ENCODE measurements around the gene STAT3. TPM values are rescaled to one million over a fixed set of nuclear protein-coding genes. Genes with fewer than 3 reads are reported as not detected.
A peak's percentile ranks its signal among the peaks of the same experiment; 100 is the strongest.

Gene STAT3
- total RNA-seq, 2 experiments from 2014 or later: 130 to 135 TPM

DNA sequence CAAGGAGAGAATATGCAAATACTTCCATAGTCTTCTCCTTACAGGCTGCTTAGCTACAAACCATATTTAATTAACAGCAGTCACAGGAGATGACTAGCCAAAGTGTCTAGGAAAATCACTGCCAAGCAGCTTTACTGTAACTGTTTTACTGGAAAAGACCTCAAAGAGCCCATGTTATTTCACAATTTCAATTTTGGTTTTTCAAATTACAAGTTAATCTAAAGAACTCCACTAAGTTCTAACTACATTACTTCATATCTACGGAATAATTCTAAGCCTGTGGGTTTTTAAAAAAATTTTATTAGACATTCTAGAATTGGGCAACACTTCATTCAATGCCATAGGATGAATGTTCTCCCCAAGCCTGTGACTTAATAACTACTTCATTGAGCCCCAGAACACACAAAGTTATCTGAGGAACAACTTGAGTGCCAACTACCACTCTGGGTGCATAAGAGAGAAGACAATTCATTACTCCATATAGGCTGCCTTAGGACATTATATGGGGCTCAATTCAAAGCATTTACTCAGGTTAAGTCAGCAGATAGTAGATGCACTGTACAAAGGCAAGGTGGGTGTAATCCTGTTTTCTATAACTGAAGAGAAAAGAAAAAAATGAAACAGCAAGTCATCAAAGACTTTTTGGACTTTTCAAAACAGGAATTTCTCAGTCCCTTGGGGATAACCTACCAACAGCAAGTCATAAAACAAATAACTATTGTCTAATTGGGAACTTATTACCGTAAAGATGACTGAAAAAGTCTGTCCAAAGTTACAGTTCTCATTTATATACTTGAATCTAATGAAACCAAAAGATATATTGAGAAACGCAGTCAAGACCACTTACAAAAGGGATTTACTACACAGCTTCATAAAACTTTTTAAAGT lies 33.0 kb downstream of the STAT3 start:
- H3K4me1 Mint-ChIP-seq: peaks cover 25% of the 10 kb centered on the region
- ChIA-PET POLR2A (no interaction called here), CTCF (no interaction called here)
- H3K4me3 Mint-ChIP-seq: no peak overlapping the region
- no peak overlapping the region for H3K27ac Mint-ChIP-seq
- peaks cover 18% of the 10 kb centered on the region for H3K36me3 Mint-ChIP-seq (ENCODE audit: low read depth)
- H3K27me3 Mint-ChIP-seq: no peaks in the 10 kb centered on the region
- no peak for DNase-seq
- H3K9me3 Mint-ChIP-seq: no peaks in the 10 kb centered on the region

- Mint-ChIP-seq H3K4me3 (no peak overlapping the region), H3K27me3 (no peaks in the 10 kb centered on the region), H3K36me3 (ENCODE audit: low read depth) (peaks cover 42% of the 10 kb centered on the region), H3K9me3 (no peaks in the 10 kb centered on the region), H3K27ac (peak overlapping the region; percentile 28), H3K4me1 (peaks cover 26% of the 10 kb centered on the region)
- CTCF ChIA-PET: interaction anchor here (0.6 kb wide), 1 partner anchor 28 kb away, joined by 4 read pairs; no protein-coding TSS in a partner anchor
- no peak for DNase-seq
- POLR2A ChIA-PET: interaction anchor here (2.8 kb wide), 1 partner anchor 40 kb away, joined by 11 read pairs; the partner anchor contains the start of gene STAT3
Observed at GRCh38 chr17:42348104-42348503, 40.1 kb downstream of the STAT3 start.

GRCh38 chr17:42347606-42348005 lies 40.6 kb downstream of the STAT3 start:
- CTCF ChIA-PET: interaction anchor here (0.6 kb wide), 1 partner anchor 29 kb away, joined by 4 read pairs; no protein-coding TSS in a partner anchor
- DNase-seq: no peak
- Mint-ChIP-seq H3K27me3 (no peaks in the 10 kb centered on the region), H3K36me3 (ENCODE audit: low read depth) (peaks cover 45% of the 10 kb centered on the region), H3K27ac (no peak overlapping the region), H3K4me3 (no peak overlapping the region), H3K4me1 (peaks cover 30% of the 10 kb centered on the region), H3K9me3 (no peaks in the 10 kb centered on the region)
- POLR2A ChIA-PET: interaction anchor here (2.8 kb wide), 1 partner anchor 41 kb away, joined by 11 read pairs; the partner anchor contains the start of gene STAT3

GRCh38 chr17:42347198-42347597 lies 41.0 kb downstream of the STAT3 start:
- CTCF ChIA-PET: no interaction called here
- Mint-ChIP-seq H3K27ac (no peak overlapping the region), H3K9me3 (no peaks in the 10 kb centered on the region), H3K4me1 (peaks cover 33% of the 10 kb centered on the region), H3K27me3 (no peaks in the 10 kb centered on the region), H3K36me3 (ENCODE audit: low read depth) (peaks cover 50% of the 10 kb centered on the region), H3K4me3 (no peak overlapping the region)
- DNase-seq: no peak
- POLR2A ChIA-PET: no interaction called here

DNA sequence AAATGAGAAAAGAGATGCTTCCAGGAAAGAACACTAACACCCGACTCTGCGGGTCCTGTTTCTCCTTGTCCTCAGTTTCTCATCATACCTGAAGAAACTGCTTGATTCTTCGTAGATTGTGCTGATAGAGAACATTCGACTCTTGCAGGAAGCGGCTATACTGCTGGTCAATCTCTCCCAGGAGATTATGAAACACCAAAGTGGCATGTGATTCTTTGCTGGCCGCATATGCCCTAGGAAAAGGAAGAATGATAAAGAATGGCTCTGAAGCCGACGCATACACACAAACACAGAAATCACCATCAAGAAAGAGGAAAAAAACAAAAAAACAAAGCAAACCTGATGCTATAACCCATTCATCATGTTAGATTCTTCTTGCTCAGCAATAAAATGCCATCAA lies 41.8 kb downstream of the STAT3 start:
- Mint-ChIP-seq H3K4me1 (peaks cover 40% of the 10 kb centered on the region), H3K27me3 (no peaks in the 10 kb centered on the region), H3K36me3 (ENCODE audit: low read depth) (peaks cover 50% of the 10 kb centered on the region), H3K4me3 (no peak overlapping the region), H3K27ac (no peak overlapping the region), H3K9me3 (no peaks in the 10 kb centered on the region)
- CTCF ChIA-PET: no interaction called here
- POLR2A ChIA-PET: no interaction called here
- no peak for DNase-seq

DNA sequence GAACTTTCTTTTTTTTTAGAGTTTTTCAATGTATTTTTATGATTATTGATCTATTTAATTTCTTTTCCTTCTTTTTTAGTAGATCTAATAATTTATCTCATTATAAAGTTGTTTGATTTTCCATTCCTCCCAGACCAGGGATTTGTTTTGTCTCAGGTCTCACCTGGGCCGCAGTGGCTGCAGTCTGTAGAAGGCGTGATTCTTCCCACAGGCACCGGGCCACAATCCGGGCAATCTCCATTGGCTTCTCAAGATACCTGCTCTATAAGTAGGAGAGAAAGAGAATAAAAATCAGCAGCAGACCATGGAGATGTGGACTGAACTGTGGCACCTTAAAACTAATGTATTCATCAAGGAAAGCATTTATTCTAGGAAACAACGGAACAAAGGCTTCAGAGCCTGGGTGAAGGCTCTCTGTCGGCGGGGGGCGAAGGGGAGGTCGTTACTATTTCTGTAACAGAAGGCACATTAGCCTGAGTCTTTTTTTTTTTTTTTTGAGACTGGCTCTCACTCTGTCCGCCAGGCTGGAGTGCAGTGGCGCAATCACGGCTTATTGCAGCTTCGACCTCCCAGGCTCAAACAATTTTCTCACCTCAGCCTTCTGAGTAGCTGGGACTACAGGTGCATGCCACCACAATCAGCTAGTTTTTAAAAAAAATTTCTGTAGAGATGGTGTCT lies 42.7 kb downstream of the STAT3 start:
- no peak for DNase-seq
- Mint-ChIP-seq H3K27ac (no peak overlapping the region), H3K4me1 (peaks cover 50% of the 10 kb centered on the region), H3K9me3 (no peaks in the 10 kb centered on the region), H3K36me3 (ENCODE audit: low read depth) (peaks cover 60% of the 10 kb centered on the region), H3K4me3 (no peak overlapping the region), H3K27me3 (no peaks in the 10 kb centered on the region)
- CTCF ChIA-PET: interaction anchor here (0.9 kb wide), 1 partner anchor 13 kb away, joined by 3 read pairs; no protein-coding TSS in a partner anchor
- POLR2A ChIA-PET: no interaction called here

DNA sequence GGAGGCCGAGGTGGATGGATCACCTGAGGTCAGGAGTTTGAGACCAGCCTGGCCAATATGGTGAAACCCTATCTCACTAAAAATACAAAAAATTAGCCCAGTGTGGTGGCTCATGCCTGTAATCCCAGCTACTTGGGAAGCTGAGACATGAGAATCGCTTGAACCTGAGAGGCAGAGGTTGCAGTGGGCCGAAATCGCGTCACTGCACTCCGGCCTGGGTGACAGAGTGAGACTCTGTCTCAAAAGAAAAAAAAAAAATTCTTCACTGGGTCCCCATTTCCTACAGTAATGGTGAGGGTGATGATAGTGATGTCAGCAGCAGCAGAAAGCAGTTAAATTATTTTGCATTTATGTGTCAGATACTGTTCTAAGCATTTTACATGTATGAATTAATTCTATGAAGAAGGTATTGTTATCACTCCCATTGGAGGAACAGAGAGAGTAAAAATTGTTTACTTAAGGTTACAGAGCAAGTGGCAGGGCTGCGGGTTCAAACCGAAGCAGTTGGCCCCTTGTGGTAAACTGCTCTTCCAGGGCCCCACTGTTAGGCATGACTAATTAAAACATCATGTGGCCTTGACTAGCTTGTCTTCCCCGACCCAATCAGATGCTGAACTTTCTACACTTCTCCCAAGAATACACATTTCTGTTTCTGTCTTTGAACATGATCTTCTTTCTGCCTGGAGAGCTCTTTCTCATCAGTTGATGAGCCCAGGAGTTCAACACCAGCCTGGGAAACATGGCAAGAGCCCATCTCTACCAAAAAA lies 45.8 kb downstream of the STAT3 start:
- Mint-ChIP-seq H3K27me3 (no peaks in the 10 kb centered on the region), H3K36me3 (ENCODE audit: low read depth) (peaks cover 64% of the 10 kb centered on the region), H3K4me1 (peaks cover 55% of the 10 kb centered on the region), H3K9me3 (no peaks in the 10 kb centered on the region), H3K4me3 (peak overlapping the region; percentile 40), H3K27ac (peak overlapping the region; percentile 74)
- peak; percentile 70 for DNase-seq
- POLR2A ChIA-PET: interaction anchor here (0.7 to 1.8 kb wide), 4 partner anchors 13 to 46 kb away, joined by 3 to 12 read pairs (median 4); partner anchors contain the start of gene STAT3
- CTCF ChIA-PET: interaction anchor here (0.6 to 1.4 kb wide), 14 partner anchors 17 to 846 kb away, joined by 3 to 5 read pairs (median 4); no protein-coding TSS in a partner anchor

GRCh38 chr17:42341568-42341967 lies 46.7 kb downstream of the STAT3 start:
- no peaks in the 10 kb centered on the region for H3K9me3 Mint-ChIP-seq
- POLR2A ChIA-PET: interaction anchor here (1.2 to 2.8 kb wide), 3 partner anchors 9 to 47 kb away, joined by 3 to 28 read pairs (median 12); partner anchors contain the start of gene STAT3
- no peak for DNase-seq
- H3K4me3 Mint-ChIP-seq: peak overlapping the region; percentile 5
- H3K36me3 Mint-ChIP-seq (ENCODE audit: low read depth): peaks cover 63% of the 10 kb centered on the region
- H3K27me3 Mint-ChIP-seq: no peaks in the 10 kb centered on the region
- H3K4me1 Mint-ChIP-seq: peaks cover 57% of the 10 kb centered on the region
- CTCF ChIA-PET: interaction anchor here (1.4 to 1.7 kb wide), 3 partner anchors 16 to 64 kb away, joined by 4 to 12 read pairs (median 5); no protein-coding TSS in a partner anchor
- peak overlapping the region; percentile 74 for H3K27ac Mint-ChIP-seq

- ChIA-PET POLR2A (interaction anchor here (0.7 to 2.8 kb wide), 8 partner anchors 8 to 143 kb away, joined by 3 to 28 read pairs (median 3); partner anchors contain the start of gene STAT3), CTCF (interaction anchor here (0.6 to 1.7 kb wide), 5 partner anchors 38 to 127 kb away, joined by 3 to 12 read pairs (median 4); partner anchors contain the start of gene STAT3)
- DNase-seq: peak; percentile 36
- peaks cover 59% of the 10 kb centered on the region for H3K36me3 Mint-ChIP-seq (ENCODE audit: low read depth)
- no peaks in the 10 kb centered on the region for H3K27me3 Mint-ChIP-seq
- no peaks in the 10 kb centered on the region for H3K9me3 Mint-ChIP-seq
- H3K27ac Mint-ChIP-seq: peak overlapping the region; percentile 74
- H3K4me1 Mint-ChIP-seq: peaks cover 60% of the 10 kb centered on the region
- H3K4me3 Mint-ChIP-seq: peak overlapping the region; percentile 5
Observed at GRCh38 chr17:42340691-42341127, 47.5 kb downstream of the STAT3 start.

DNA sequence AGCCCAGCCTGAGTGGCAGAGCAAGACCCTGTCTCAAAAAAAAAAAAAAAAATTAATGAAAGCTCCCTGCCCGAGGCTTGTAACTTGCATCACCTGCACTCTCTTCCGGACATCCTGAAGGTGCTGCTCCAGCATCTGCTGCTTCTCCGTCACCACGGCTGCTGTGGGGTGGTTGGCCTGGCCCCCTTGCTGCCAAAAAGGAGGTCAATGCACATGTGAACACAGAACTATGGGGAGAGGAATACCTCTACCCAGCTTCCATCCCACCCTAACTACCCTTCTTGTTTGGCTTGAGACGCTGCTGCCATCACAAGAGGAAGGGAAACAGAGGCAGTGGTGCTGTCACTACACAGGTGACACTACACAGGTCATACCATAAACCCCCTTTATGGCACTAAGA lies 49.0 kb downstream of the STAT3 start:
- no peak overlapping the region for H3K27ac Mint-ChIP-seq
- peaks cover 71% of the 10 kb centered on the region for H3K4me1 Mint-ChIP-seq
- H3K9me3 Mint-ChIP-seq: no peaks in the 10 kb centered on the region
- no peak for DNase-seq
- peaks cover 60% of the 10 kb centered on the region for H3K36me3 Mint-ChIP-seq (ENCODE audit: low read depth)
- H3K4me3 Mint-ChIP-seq: no peak overlapping the region
- ChIA-PET CTCF (interaction anchor here (1.0 to 1.3 kb wide), 2 partner anchors 64 to 239 kb away, joined by 3 to 4 read pairs; partner anchors contain the start of gene PSMC3IP), POLR2A (interaction anchor here (0.6 to 2.8 kb wide), 4 partner anchors 50 to 185 kb away, joined by 3 to 28 read pairs (median 3); partner anchors contain the start of gene STAT3)
- H3K27me3 Mint-ChIP-seq: no peaks in the 10 kb centered on the region

GRCh38 chr17:42338427-42338985 lies 49.7 kb downstream of the STAT3 start:
- DNase-seq: no peak
- H3K27ac Mint-ChIP-seq: peak overlapping the region; percentile 78
- peaks cover 71% of the 10 kb centered on the region for H3K4me1 Mint-ChIP-seq
- H3K9me3 Mint-ChIP-seq: no peaks in the 10 kb centered on the region
- peak overlapping the region; percentile 3 for H3K4me3 Mint-ChIP-seq
- H3K36me3 Mint-ChIP-seq (ENCODE audit: low read depth): peaks cover 59% of the 10 kb centered on the region
- POLR2A ChIA-PET: interaction anchor here (1.0 to 2.8 kb wide), 3 partner anchors 50 to 185 kb away, joined by 3 to 28 read pairs (median 3); partner anchors contain the start of gene STAT3
- H3K27me3 Mint-ChIP-seq: no peaks in the 10 kb centered on the region
- CTCF ChIA-PET: interaction anchor here (1.0 kb wide), 1 partner anchor 65 kb away, joined by 3 read pairs; no protein-coding TSS in a partner anchor

Data from activated CD4-positive, alpha-beta memory T cell treated with anti-CD3 and anti-CD28 coated beads, Interleukin-2, amount 10 ng/mL, durations not matched to agents 7 days and 5 days (primary cell).